OCI-LY7 (cell line): ENCODE data around the gene GNG13.

Experiments
- CTCF ChIP-seq: fragments of 200-600 bp; sonication (generic); conservative IDR thresholded peaks from 2 replicates; pipeline ENCODE4 v1.5.1; 2014; ENCODE audit warnings: mild to moderate bottlenecking, antibody characterized with exemption, low read length, moderate library complexity, mixed read lengths
- EZH2phosphoT487 ChIP-seq: fragments of 200-600 bp; sonication (generic); IDR thresholded peaks from 2 replicates; pipeline ENCODE4 v1.6.1; 2018; ENCODE audit warnings: low read depth, borderline replicate concordance, mild to moderate bottlenecking, mixed run types, antibody characterized with exemption, low read length, moderate library complexity, mixed read lengths

- TF ChIP-seq CTCF: no peak
- TF ChIP-seq EZH2phosphoT487: no peak
These were observed 32.9 kb upstream of the GNG13 start for GRCh38 chr16:833411-833810.
